ENCODE data around the gene SLC25A45. TPM values are rescaled to one million over a fixed set of nuclear protein-coding genes. Genes with fewer than 3 reads are reported as not detected.
"Not testable (repeated sequence)": the region's sequence is repeated elsewhere in the genome, so short reads cannot be mapped to it uniquely, and the experiment has no call there.

SLC25A45 gene
- total and polyA plus RNA-seq, 9 donors, result 2.7 to 8.7 (median 3.4) TPM

- Histone ChIP-seq H3K9me3 (no peaks in the 10 kb centered on the region), H3K27ac (no peak overlapping the region), H3K27me3 (no peaks in the 10 kb centered on the region), H3K36me3 (no peaks in the 10 kb centered on the region), H3K4me1 (ENCODE audit: insufficient read depth) (peaks cover 22% of the 10 kb centered on the region), H3K4me3 (peak overlapping the region; percentile 86)
- DNase-seq, result peak in 4 of 5 donors; percentile 35 to 48 (median 36)
- TF ChIP-seq POLR2A (IDR thresholded peaks at IDR 0.05), result no peak
- no peak for TF ChIP-seq EP300 (IDR thresholded peaks at IDR 0.05)
- TF ChIP-seq, protein P1, sequence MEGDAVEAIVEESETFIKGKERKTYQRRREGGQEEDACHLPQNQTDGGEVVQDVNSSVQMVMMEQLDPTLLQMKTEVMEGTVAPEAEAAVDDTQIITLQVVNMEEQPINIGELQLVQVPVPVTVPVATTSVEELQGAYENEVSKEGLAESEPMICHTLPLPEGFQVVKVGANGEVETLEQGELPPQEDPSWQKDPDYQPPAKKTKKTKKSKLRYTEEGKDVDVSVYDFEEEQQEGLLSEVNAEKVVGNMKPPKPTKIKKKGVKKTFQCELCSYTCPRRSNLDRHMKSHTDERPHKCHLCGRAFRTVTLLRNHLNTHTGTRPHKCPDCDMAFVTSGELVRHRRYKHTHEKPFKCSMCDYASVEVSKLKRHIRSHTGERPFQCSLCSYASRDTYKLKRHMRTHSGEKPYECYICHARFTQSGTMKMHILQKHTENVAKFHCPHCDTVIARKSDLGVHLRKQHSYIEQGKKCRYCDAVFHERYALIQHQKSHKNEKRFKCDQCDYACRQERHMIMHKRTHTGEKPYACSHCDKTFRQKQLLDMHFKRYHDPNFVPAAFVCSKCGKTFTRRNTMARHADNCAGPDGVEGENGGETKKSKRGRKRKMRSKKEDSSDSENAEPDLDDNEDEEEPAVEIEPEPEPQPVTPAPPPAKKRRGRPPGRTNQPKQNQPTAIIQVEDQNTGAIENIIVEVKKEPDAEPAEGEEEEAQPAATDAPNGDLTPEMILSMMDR (IDR thresholded peaks at IDR 0.05), result no peak
- intact Hi-C loops (cut with DNase I), result loop anchor here (2.0 to 5.0 kb wide), 3 partner anchors 33 to 95 kb away; partner anchors contain the start of gene SLC25A45 (in 2 of the 4)
- WGBS, 3 donors, result 62 to 67% (median 65%) methylated on average over 9 to 11 of the region's 11 CpGs
These were observed 33.3 kb upstream of the SLC25A45 start for GRCh38 chr11:65415499-65416340.

DNA sequence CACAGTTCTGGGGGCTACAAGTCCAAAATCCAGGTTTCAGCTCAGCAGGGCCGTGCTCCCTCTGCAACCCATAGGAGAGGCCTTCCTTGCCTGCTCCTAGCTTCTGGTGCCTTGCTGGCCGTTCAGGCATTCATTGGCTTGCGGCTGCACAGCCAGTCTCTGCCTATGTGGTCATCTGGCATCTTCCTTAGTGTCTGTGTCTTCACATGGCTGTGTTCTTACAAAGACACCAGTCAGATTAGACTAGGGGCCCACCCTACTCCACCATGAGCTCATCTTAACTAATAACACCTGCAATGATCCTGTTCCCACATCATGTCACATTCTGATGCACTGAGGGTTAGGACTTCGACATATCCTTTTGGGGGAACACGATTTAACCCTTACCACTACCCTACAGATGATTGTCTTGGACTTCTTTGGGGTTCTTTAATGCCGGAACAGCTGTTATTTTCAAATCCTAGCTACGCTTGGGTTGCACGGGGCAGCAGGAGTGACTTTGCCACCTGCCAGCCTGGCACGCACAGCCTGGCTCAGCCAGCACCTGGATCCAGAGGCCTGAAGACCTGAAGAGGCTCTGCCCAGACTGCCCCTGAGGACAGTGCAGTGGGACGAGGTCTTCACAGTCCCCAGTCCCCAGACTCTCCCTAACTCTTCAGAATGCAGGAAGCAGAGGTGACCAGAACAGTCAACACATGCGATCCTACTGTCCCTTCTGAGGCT lies 32.5 kb upstream of the SLC25A45 start:
- Histone ChIP-seq H3K4me3 (no peak overlapping the region), H3K27me3 (no peaks in the 10 kb centered on the region), H3K36me3 (no peaks in the 10 kb centered on the region), H3K4me1 (ENCODE audit: insufficient read depth) (peaks cover 20% of the 10 kb centered on the region), H3K27ac (no peak overlapping the region), H3K9me3 (no peaks in the 10 kb centered on the region)
- 72 to 83% (median 76%) methylated on average over 11 of the region's 11 CpGs for WGBS, 3 donors
- intact Hi-C loops (cut with DNase I), result loop anchor here in 2 of 4 donors (5.0 kb wide), 1 partner anchor 33 kb away; the partner anchor contains the start of gene SLC25A45 (in 2 of the 2)
- TF ChIP-seq, protein P1 (IDR thresholded peaks at IDR 0.05), result no peak
- TF ChIP-seq EP300 (IDR thresholded peaks at IDR 0.05) (no peak), POLR2A (IDR thresholded peaks at IDR 0.05) (no peak)
- peak in 3 of 5 donors; percentile 20 to 29 (median 23) for DNase-seq

DNA sequence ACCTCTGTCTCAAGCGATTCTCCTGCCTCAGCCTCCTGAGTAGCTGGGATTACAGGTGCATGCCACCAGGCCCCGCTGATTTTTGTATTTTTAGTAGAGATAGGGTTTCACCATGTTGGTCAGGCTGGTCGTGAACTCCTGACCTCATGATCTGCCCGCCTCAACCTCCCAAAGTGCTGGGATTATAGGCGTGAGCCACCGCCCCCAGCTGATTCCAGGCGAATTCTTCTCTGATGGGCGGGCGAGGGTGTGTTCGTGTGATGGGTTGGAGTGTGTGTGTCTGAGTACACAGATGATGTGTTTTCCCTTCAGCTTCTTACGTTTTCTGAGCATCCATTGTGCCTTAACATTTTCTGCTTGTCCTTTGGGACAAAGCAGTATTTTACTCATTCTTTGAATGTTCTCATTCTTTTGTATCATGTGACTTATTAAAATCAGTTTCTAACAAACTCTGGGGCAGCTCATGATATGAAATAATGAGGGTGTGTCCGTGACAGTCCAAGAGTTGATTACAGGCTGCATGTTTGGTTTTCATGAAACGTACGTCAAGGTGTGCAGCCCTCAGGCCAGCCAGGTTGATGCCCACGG lies 30.7 kb upstream of the SLC25A45 start:
- intact Hi-C loops (cut with DNase I); H3K27ac ChIP-seq; H3K9me3 ChIP-seq; H3K27me3 ChIP-seq; H3K36me3 ChIP-seq; H3K4me3 ChIP-seq: not testable (repeated sequence)
- DNase-seq, result peak in 2 of 5 donors; percentile 20 to 34
- peaks cover 14% of the 10 kb centered on the region for H3K4me1 ChIP-seq (ENCODE audit: insufficient read depth)
- 87% methylated on average over 15 of the region's 15 CpGs for WGBS, 3 donors

DNA sequence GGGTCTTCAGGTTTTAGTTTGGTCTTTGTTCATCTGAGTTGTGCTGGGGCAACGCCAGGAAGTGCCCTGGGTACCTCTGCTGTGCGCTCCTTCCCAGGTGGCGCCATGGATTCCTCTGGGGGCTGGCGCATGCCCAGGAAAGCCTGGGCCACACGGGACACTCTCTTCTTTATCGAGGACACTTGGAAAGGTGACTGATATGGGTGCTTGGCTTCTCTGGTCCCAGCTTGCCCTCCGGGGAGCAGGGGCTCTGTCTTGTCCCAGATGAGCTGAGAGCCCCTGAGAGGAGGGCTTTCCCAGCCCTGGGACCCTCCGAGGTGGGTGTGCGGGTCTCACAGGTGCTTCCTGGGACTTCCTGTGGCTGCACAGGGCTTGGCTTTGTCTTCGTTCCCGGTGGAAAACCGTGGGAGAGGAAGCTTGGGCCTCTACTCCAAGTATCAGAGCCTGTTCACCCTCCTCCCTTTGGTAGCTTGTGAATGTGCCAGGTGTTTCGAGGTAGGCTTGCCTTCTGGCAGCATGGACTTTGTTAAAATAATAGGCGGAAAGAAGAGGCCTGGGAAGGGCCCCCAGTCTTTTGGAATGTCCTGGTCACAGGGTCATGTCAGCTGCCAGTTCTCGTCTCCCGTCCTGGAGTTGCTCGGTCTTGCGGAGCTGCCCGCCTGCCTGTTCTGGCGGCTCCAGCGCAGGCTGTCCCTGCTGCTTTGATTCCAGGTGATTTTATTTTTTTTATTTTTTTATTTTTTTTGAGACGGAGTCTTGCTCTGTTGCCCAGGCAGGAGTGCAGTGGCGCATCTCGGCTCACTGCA lies 30.0 kb upstream of the SLC25A45 start:
- intact Hi-C loops (cut with DNase I), result no loop called here
- Histone ChIP-seq H3K36me3 (no peaks in the 10 kb centered on the region), H3K27me3 (no peaks in the 10 kb centered on the region), H3K4me1 (ENCODE audit: insufficient read depth) (peaks cover 8% of the 10 kb centered on the region), H3K4me3 (no peak overlapping the region), H3K27ac (no peak overlapping the region), H3K9me3 (no peaks in the 10 kb centered on the region)
- DNase-seq, result peak in 3 of 5 donors; percentile 21 to 38 (median 35)
- no peak for TF ChIP-seq POLR2A (IDR thresholded peaks at IDR 0.05)
- TF ChIP-seq, protein P1 (IDR thresholded peaks at IDR 0.05), result no peak
- no peak for TF ChIP-seq EP300 (IDR thresholded peaks at IDR 0.05)
- WGBS, 3 donors, result 74 to 77% (median 76%) methylated on average over 24 of the region's 24 CpGs
